GM23248 (cell line): ENCODE measurements around the gene KRTAP10-11. TPM values are rescaled to one million over a fixed set of nuclear protein-coding genes. Genes with fewer than 3 reads are reported as not detected.
"Not testable (repeated sequence)": the region's sequence is repeated elsewhere in the genome, so short reads cannot be mapped to it uniquely, and the experiment has no call there.

Experiments
- DNase-seq: peaks from one replicate; pipeline ENCODE4 v3.0.0-alpha.2; 2015
- H2AFZ ChIP-seq: fragments of 200-600 bp; sonication (generic); 2 replicates; pipeline ENCODE4 v1.6.1; 2016; ENCODE audit warnings: antibody characterized with exemption
- H3F3A ChIP-seq: fragments of 200-600 bp; sonication (generic); 2 replicates; pipeline ENCODE4 v1.6.1; 2016; ENCODE audit warnings: mild to moderate bottlenecking, antibody characterized with exemption, mixed run types; ENCODE audit not compliant: insufficient read depth
- H3K27ac ChIP-seq: fragments of 200-600 bp; sonication (generic); 2 replicates; pipeline ENCODE4 v1.5.1; 2016; ENCODE audit warnings: mild to moderate bottlenecking
- H3K27me3 ChIP-seq: fragments of 200-600 bp; sonication (generic); replicated peaks from 2 replicates; pipeline ENCODE4 v1.6.1; 2016; ENCODE audit warnings: mild to moderate bottlenecking; ENCODE audit not compliant: insufficient read depth
- H3K36me3 ChIP-seq: fragments of 200-600 bp; sonication (generic); 2 replicates; pipeline ENCODE4 v1.6.1; 2016; ENCODE audit warnings: low read depth, mild to moderate bottlenecking
- H3K4me1 ChIP-seq: fragments of 200-600 bp; sonication (generic); 2 replicates; pipeline ENCODE4 v1.6.1; 2016; ENCODE audit warnings: mild to moderate bottlenecking; ENCODE audit not compliant: insufficient read depth
- H3K4me2 ChIP-seq: fragments of 200-600 bp; sonication (generic); one replicate; pipeline ENCODE4 v1.6.1; 2016; ENCODE audit warnings: mild to moderate bottlenecking; ENCODE audit not compliant: unreplicated experiment
- H3K4me3 ChIP-seq: fragments of 200-600 bp; sonication (generic); 2 replicates; pipeline ENCODE4 v1.5.1; 2016; ENCODE audit warnings: mild to moderate bottlenecking
- H3K79me2 ChIP-seq: fragments of 200-600 bp; sonication (generic); 2 replicates; pipeline ENCODE4 v1.6.1; 2016; ENCODE audit warnings: mild to moderate bottlenecking; ENCODE audit not compliant: insufficient read depth
- H3K9ac ChIP-seq: fragments of 200-600 bp; sonication (generic); 2 replicates; pipeline ENCODE4 v1.6.1; 2016; ENCODE audit warnings: mild to moderate bottlenecking
- H3K9me2 ChIP-seq: fragments of 200-600 bp; sonication (generic); 2 replicates; pipeline ENCODE4 v1.6.1; 2016; ENCODE audit warnings: mixed run types, mild to moderate bottlenecking, moderate library complexity; ENCODE audit not compliant: insufficient read depth
- H3K9me3 ChIP-seq: fragments of 200-600 bp; sonication (generic); one replicate; pipeline ENCODE4 v1.6.1; 2017; ENCODE audit warnings: low read depth
- H4K20me1 ChIP-seq: fragments of 200-600 bp; sonication (generic); 2 replicates; pipeline ENCODE4 v1.6.0; 2016; ENCODE audit not compliant: insufficient read depth
- EZH2 ChIP-seq: fragments of 200-600 bp; sonication (generic); IDR thresholded peaks from 2 replicates; pipeline ENCODE4 v1.6.1; 2018; ENCODE audit warnings: antibody characterized with exemption, mild to moderate bottlenecking; ENCODE audit not compliant: insufficient read depth, poor library complexity, severe bottlenecking
- EZH2phosphoT487 ChIP-seq: fragments of 200-600 bp; sonication (generic); IDR thresholded peaks from 2 replicates; pipeline ENCODE4 v1.6.1; 2018; ENCODE audit warnings: antibody characterized with exemption, moderate library complexity, mild to moderate bottlenecking, low read depth; ENCODE audit not compliant: insufficient read depth
- WGBS, 2 experiments: methylation state at CpG; one replicate each; pipeline ENCODE4 v1.1.6; 2015 to 2017; ENCODE audit warnings: low lambda C conversion rate in 2 of 2, low coverage in 1 of 2; ENCODE audit errors: missing lambda C conversion rate in 2 of 2; 5-methylcytosine and 5-hydroxymethylcytosine counted together
- in situ Hi-C: fragments of 300-500 bp; cut with MboI; formaldehyde crosslinking; loops from 2 replicates; pipeline ENCODE4 v1.15.0; 2020
- polyA plus RNA-seq: library from polyadenylated mRNA; unstranded; fragments of >200 nt; fragmentation: Nextera tagmentation; extraction: Ambion mirVana; gene quantifications from 2 replicates; pipeline ENCODE4 v1.2.1, GENCODE V29; 2016
- total RNA-seq: library from RNA; depleted of rRNA; stranded (reverse); fragments of >200 nt; shearing (Covaris generic); gene quantifications from 2 replicates; pipeline ENCODE4 v1.2.3, GENCODE V29; 2014

Gene KRTAP10-11
- total and polyA plus RNA-seq, 2 experiments from 2014 or later = not detected

DNA sequence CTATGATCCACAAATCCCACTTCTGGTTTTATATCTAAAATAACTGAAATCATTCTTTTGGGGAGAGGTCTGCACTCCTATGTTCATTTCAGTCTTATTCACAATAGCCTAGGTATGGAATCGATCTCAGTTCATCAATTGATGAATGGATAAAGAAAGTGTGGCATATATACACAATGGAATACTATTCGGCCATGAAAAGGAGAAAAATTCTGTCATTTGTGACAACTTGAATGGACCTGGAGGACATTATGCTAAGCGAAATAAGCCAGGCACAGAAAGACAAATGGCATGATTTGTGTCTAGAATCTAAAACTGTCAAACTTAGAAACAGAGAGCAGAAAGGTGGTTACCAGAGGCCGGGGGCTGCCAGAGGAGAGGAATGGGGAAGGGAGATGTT is 39.7 kb upstream of the KRTAP10-11 start:
- Histone ChIP-seq H3K9me2 (no peaks in the 10 kb centered on the region), H3K27me3 (0 out of 2 replicates have a peak, but pooled peaks cover 6% of the 10 kb centered on the region), H3F3A (no peaks in the 10 kb centered on the region), H3K4me3 (no peak overlapping the region), H3K9me3 (no peaks in the 10 kb centered on the region), H3K79me2 (no peaks in the 10 kb centered on the region), H3K27ac (no peak overlapping the region), H2AFZ (no peak overlapping the region), H3K4me2 (no peak overlapping the region), H4K20me1 (no peaks in the 10 kb centered on the region), H3K36me3 (no peaks in the 10 kb centered on the region), H3K4me1 (no peaks in the 10 kb centered on the region), H3K9ac (no peak overlapping the region)
- DNase-seq = no peak
- TF ChIP-seq EZH2phosphoT487 (no peak), EZH2 (no peak)
- 37 to 39% methylated on average over 4 of the region's 4 CpGs for WGBS, 2 experiments
- in situ Hi-C loops = no loop called here

DNA sequence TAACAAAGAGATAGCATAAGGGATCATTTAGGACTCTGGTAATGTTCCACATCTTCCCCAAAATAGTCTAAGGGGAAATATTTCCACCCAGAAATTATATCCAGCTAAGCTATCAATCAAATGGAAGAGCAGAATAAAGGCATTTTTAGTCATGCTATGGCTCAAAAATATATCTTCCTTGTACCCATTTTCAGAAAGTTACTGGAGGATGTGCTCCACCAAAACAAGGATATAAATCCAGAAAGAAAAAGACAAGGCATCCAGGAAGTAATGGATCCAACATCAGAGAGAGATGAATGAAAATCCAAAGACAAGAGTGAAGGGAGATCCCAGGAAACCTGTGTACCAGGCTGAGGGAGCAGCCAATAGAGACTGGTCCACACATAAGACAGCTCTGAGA is 37.0 kb upstream of the KRTAP10-11 start:
- DNase-seq = no peak
- no peak overlapping the region for H2AFZ ChIP-seq
- H3K9ac ChIP-seq = no peak overlapping the region
- H3K4me2 ChIP-seq = no peak overlapping the region
- no peak overlapping the region for H3K4me3 ChIP-seq
- H3K9me2 ChIP-seq = no peaks in the 10 kb centered on the region
- 0 out of 2 replicates have a peak, but pooled peaks cover 4% of the 10 kb centered on the region for H3K27me3 ChIP-seq
- no peaks in the 10 kb centered on the region for H3F3A ChIP-seq
- no peak overlapping the region for H3K27ac ChIP-seq
- TF ChIP-seq EZH2phosphoT487 (no peak), EZH2 (no peak)
- in situ Hi-C loops = no loop called here
- H3K9me3 ChIP-seq = no peaks in the 10 kb centered on the region
- no peaks in the 10 kb centered on the region for H3K79me2 ChIP-seq
- H3K4me1 ChIP-seq = no peaks in the 10 kb centered on the region
- H4K20me1 ChIP-seq = no peaks in the 10 kb centered on the region
- H3K36me3 ChIP-seq = no peaks in the 10 kb centered on the region

DNA sequence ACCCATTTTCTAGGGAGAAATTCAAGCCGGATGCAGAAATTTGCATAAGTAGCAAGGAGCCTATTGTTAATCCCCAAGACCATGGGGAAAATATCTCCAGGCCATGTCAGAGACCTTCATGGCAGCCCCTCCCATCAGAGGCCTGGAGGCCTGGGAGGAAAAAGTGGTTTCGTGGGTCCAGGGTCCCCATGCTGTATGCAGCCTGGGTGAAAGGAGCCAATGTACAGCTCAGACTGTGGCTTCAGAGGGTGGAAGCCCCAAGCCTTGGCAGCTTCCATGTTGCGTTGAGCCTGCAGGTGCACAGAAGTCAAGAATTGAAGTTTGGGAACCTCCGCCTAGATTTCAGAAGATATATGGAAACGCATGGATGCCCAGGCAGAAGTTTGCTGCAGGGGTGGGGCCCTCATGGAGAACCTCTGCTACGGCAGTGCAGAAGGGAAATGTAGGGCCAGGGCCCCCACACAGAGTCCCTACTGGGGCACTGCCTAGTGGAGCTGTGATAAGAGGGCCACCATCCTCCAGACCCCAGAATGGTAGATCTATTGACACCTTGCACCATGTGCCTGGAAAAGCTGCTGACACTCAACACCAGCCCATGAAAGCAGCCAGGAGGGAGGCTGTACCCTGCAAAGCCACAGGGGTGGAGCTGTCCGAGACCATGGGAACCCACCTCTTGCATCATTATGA is 35.9 kb upstream of the KRTAP10-11 start:
- H3F3A ChIP-seq, H4K20me1 ChIP-seq, H3K9me2 ChIP-seq, H3K4me3 ChIP-seq, H2AFZ ChIP-seq, H3K4me1 ChIP-seq, in situ Hi-C loops, H3K27me3 ChIP-seq, DNase-seq, H3K9ac ChIP-seq, H3K4me2 ChIP-seq, H3K36me3 ChIP-seq, H3K27ac ChIP-seq, H3K79me2 ChIP-seq, H3K9me3 ChIP-seq: not testable (repeated sequence)
- WGBS, 2 experiments = 26 to 43% methylated on average over 7 of the region's 7 CpGs

DNA sequence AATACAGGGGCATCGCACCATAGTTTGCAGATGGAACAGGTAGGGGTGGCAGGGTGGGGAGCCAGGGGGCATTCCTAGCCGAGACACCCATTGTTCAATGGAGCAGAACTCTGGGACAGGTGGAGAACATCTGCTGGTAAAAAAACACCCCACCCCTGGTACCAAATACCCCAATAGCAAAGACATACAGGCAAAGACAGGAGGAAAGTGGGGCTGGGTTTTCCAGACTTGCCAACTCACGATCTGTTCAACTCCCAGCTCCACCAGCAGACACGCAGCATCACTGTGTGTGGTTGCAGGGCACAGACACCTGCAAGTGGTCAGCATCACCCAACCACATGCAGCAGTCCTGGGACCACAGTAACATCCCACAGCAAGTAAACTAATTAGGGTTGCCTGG is 34.7 kb upstream of the KRTAP10-11 start:
- H3K4me3 ChIP-seq = no peak overlapping the region
- no peak overlapping the region for H3K4me2 ChIP-seq
- H4K20me1 ChIP-seq = no peaks in the 10 kb centered on the region
- WGBS, 2 experiments = 29 to 39% methylated on average over 4 of the region's 4 CpGs
- no peaks in the 10 kb centered on the region for H3F3A ChIP-seq
- in situ Hi-C loops = no loop called here
- H3K36me3 ChIP-seq = no peaks in the 10 kb centered on the region
- no peaks in the 10 kb centered on the region for H3K9me2 ChIP-seq
- no peaks in the 10 kb centered on the region for H3K4me1 ChIP-seq
- H3K27me3 ChIP-seq = no peaks in the 10 kb centered on the region
- no peaks in the 10 kb centered on the region for H3K9me3 ChIP-seq
- TF ChIP-seq EZH2phosphoT487 = no peak
- TF ChIP-seq EZH2 = no peak
- DNase-seq = no peak
- H3K79me2 ChIP-seq = no peaks in the 10 kb centered on the region
- H3K27ac ChIP-seq = no peak overlapping the region
- H3K9ac ChIP-seq = no peak overlapping the region
- no peak overlapping the region for H2AFZ ChIP-seq

DNA sequence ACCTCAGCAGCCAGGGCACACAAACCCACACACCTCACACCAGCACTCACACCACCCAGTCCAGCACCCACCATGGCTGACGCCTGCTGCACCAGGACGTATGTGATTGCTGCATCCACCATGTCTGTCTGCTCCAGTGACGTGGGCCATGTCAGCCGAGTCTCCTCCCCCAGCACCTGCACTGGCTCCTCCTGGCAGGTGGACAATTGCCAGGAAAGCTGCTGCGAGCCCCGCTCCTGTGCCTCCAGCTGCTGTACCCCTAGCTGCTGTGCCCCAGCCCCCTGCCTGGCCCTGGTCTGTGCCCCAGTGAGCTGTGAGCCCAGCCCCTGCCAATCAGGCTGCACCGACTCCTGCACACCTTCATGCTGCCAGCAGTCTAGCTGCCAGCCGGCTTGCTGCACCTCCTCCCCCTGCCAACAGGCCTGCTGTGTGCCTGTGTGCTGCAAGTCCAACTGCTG is 34.2 kb upstream of the KRTAP10-11 start, which contains the start of gene KRTAP10-8:
KRTAP10-8 (plus strand) TSS at position 51 of the 458 bp plus-strand sequence; CDS start at position 73, 22 bp downstream.
- no peak within 1 kb of the TSS for H3K27ac ChIP-seq
- DNase-seq = no peak
- H3K4me3 ChIP-seq = no peak within 1 kb of the TSS
- H3K9me2 ChIP-seq = no peaks in the 10 kb centered on the region
- no peaks in the 10 kb centered on the region for H3K4me1 ChIP-seq
- no peak within 1 kb of the TSS for H3K9ac ChIP-seq
- no peaks in the 10 kb centered on the region for H3K36me3 ChIP-seq
- no peak within 1 kb of the TSS for H2AFZ ChIP-seq
- H3K4me2 ChIP-seq = no peak within 1 kb of the TSS
- no peaks in the 10 kb centered on the region for H3F3A ChIP-seq
- in situ Hi-C loops = no loop called here
- no peaks in the 10 kb centered on the region for H3K9me3 ChIP-seq
- H3K79me2 ChIP-seq = no peaks in the 10 kb centered on the region
- TF ChIP-seq EZH2phosphoT487 (no peak), EZH2 (no peak)
- H3K27me3 ChIP-seq = no peaks in the 10 kb centered on the region
- WGBS, 2 experiments = 46 to 56% methylated on average over 8 of the region's 8 CpGs
- no peaks in the 10 kb centered on the region for H4K20me1 ChIP-seq
